Small intestine (tissue), 7 donors: Measurements from ENCODE around the gene IRF7. TPM values are rescaled to one million over a fixed set of nuclear protein-coding genes. Genes with fewer than 3 reads are reported as not detected.

ENCODE experiments used
- DNase-seq, 2 donors: peaks; one replicate each; pipeline versions ENCODE4 v3.0.0 to v3.0.0-alpha.2; 2013
- FAIRE-seq: peaks from 2 replicates; lab custom pipeline; 2012; peaks lifted over from hg19 to GRCh38; lab: Jason Lieb, UNC
- H3K27ac ChIP-seq, 3 donors: one replicate each; pipeline ENCODE4 v1.5.1; 2013; ENCODE audit warnings: low read length in 2 of 3, mild to moderate bottlenecking in 2 of 3, control low read depth in 1 of 3, inconsistent platforms in 1 of 3, low read depth in 1 of 3, moderate library complexity in 1 of 3
- H3K27me3 ChIP-seq, 3 donors: one replicate each; pipeline ENCODE4 v1.6.1; 2013; ENCODE audit warnings: low read length in 3 of 3, inconsistent platforms in 1 of 3; ENCODE audit not compliant: control insufficient read depth in 3 of 3, insufficient read depth in 3 of 3
- H3K36me3 ChIP-seq, 3 donors: one replicate each; pipeline ENCODE4 v1.6.1; 2013; ENCODE audit warnings: low read length in 3 of 3, inconsistent platforms in 1 of 3, low read depth in 1 of 3, mild to moderate bottlenecking in 1 of 3, moderate library complexity in 1 of 3; ENCODE audit not compliant: control insufficient read depth in 3 of 3, insufficient read depth in 2 of 3
- H3K4me1 ChIP-seq, 3 donors: one replicate each; pipeline ENCODE4 v1.6.1; 2013; ENCODE audit warnings: low read length in 2 of 3, inconsistent platforms in 1 of 3, low read depth in 1 of 3, mild to moderate bottlenecking in 1 of 3, moderate library complexity in 1 of 3; ENCODE audit not compliant: control insufficient read depth in 3 of 3, insufficient read depth in 2 of 3
- H3K4me3 ChIP-seq, 3 donors: one replicate each; pipeline ENCODE4 v1.5.1; 2013; ENCODE audit warnings: low read length in 3 of 3, control low read depth in 1 of 3, inconsistent platforms in 1 of 3, low read depth in 1 of 3, mild to moderate bottlenecking in 1 of 3, moderate library complexity in 1 of 3
- H3K9me3 ChIP-seq, 2 donors: one replicate each; pipeline ENCODE4 v1.6.1; 2013; ENCODE audit warnings: low read depth in 1 of 2, low read length in 1 of 2; ENCODE audit not compliant: control insufficient read depth in 2 of 2, insufficient read depth in 1 of 2
- WGBS, 3 donors: extraction: QIAGEN DNeasy Blood & Tissue Kit; methylation state at CpG; one replicate each; pipeline ENCODE4 v1.1.7; 2013; 5-methylcytosine and 5-hydroxymethylcytosine counted together
- polyA plus RNA-seq, 4 donors: library from polyadenylated mRNA; stranded (reverse) in 3 of 4; unstranded in 1 of 4; fragments of 200-250 nt in 3 of 4; fragments of 120-200 nt in 1 of 4; gene quantifications; one replicate each; pipeline versions ENCODE4 v1.2.1 to v1.2.3, GENCODE V29; 2013
- donor health status: healthy with polysubstance abuse.
- donor health status: control.
- donor health status: control.
- donor health status: Bipolar disorder and iron deficiency.
- donor health status: healthy.

IRF7 gene
- polyA plus RNA-seq, 4 donors, result 14.5 to 115 (median 73.1) TPM

GRCh38 chr11:616320-617198 is 809 bp upstream of the IRF7 start:
- H3K36me3 ChIP-seq, result peaks cover 10 to 87% (median 13%) of the 10 kb centered on the region in 3 donors
- peak overlapping the region in 1 of 3 donors; percentile 74 for H3K4me3 ChIP-seq
- H3K27ac ChIP-seq, result peak overlapping the region; percentile 84 to 96 (median 94)
- H3K4me1 ChIP-seq, result peaks cover 4 to 39% (median 7%) of the 10 kb centered on the region in 3 donors
- H3K27me3 ChIP-seq, result no peaks in the 10 kb centered on the region
- FAIRE-seq (no peak), DNase-seq (no peak)
- WGBS, 3 donors, result 71 to 77% (median 74%) methylated on average over 38 to 39 of the region's 39 CpGs
- H3K9me3 ChIP-seq, result no peaks in the 10 kb centered on the region

GRCh38 chr11:614623-615503 is 887 bp downstream of the IRF7 start:
- H3K9me3 ChIP-seq, result no peaks in the 10 kb centered on the region
- DNase-seq (peak in 1 of 2 donors; percentile 54), FAIRE-seq (no peak)
- 18 to 50% (median 23%) methylated on average over 62 to 68 of the region's 68 CpGs for WGBS, 3 donors
- peaks cover 4 to 33% (median 7%) of the 10 kb centered on the region in 3 donors for H3K4me1 ChIP-seq
- H3K4me3 ChIP-seq, result peak overlapping the region; percentile 59 to 77 (median 74)
- peaks cover 12 to 87% (median 17%) of the 10 kb centered on the region in 3 donors for H3K36me3 ChIP-seq
- H3K27ac ChIP-seq, result peak overlapping the region; percentile 84 to 96 (median 94)
- no peaks in the 10 kb centered on the region for H3K27me3 ChIP-seq

GRCh38 chr11:614021-614622 is 1.6 kb downstream of the IRF7 start:
- FAIRE-seq, result no peak
- Histone ChIP-seq H3K27me3 (no peaks in the 10 kb centered on the region), H3K9me3 (no peaks in the 10 kb centered on the region), H3K36me3 (peaks cover 13 to 87% (median 21%) of the 10 kb centered on the region in 3 donors), H3K27ac (peak overlapping the region; percentile 59 to 96 (median 84)), H3K4me1 (peaks cover 4 to 33% (median 7%) of the 10 kb centered on the region in 3 donors), H3K4me3 (peak overlapping the region in 1 of 3 donors; percentile 59)
- WGBS, 3 donors, result 27 to 63% (median 52%) methylated on average over 10 to 14 of the region's 14 CpGs
- DNase-seq, result no peak

- H3K36me3 ChIP-seq, result peaks cover 19 to 87% (median 22%) of the 10 kb centered on the region in 3 donors
- FAIRE-seq (no peak), DNase-seq (peak; percentile 74 to 86)
- H3K4me1 ChIP-seq, result peaks cover 4 to 33% (median 7%) of the 10 kb centered on the region in 3 donors
- peak overlapping the region; percentile 59 to 96 (median 92) for H3K27ac ChIP-seq
- no peaks in the 10 kb centered on the region for H3K27me3 ChIP-seq
- WGBS, 3 donors, result 21 to 47% (median 30%) methylated on average over 25 to 36 of the region's 36 CpGs
- H3K4me3 ChIP-seq, result peak overlapping the region in 1 of 3 donors; percentile 59
- no peaks in the 10 kb centered on the region for H3K9me3 ChIP-seq
These were observed 2.3 kb downstream of the IRF7 start for GRCh38 chr11:613369-613968.

- Histone ChIP-seq H3K4me1 (peaks cover 4 to 33% (median 7%) of the 10 kb centered on the region in 3 donors), H3K27me3 (no peaks in the 10 kb centered on the region), H3K27ac (peak overlapping the region; percentile 44 to 95 (median 92)), H3K4me3 (no peak overlapping the region), H3K36me3 (peaks cover 24 to 87% (median 26%) of the 10 kb centered on the region in 3 donors), H3K9me3 (no peaks in the 10 kb centered on the region)
- WGBS, 3 donors, result 72 to 88% (median 84%) methylated on average over 10 of the region's 10 CpGs
- DNase-seq, result no peak
- FAIRE-seq, result no peak
These were observed 2.8 kb downstream of the IRF7 start for GRCh38 chr11:612961-613300.

- H3K27ac ChIP-seq, result peak overlapping the region; percentile 44 to 95 (median 92)
- WGBS, 3 donors, result 20 to 55% (median 51%) methylated on average over 27 of the region's 27 CpGs
- no peaks in the 10 kb centered on the region for H3K9me3 ChIP-seq
- no peak overlapping the region for H3K4me3 ChIP-seq
- DNase-seq (peak; percentile 57 to 90), FAIRE-seq (no peak)
- peaks cover 4 to 33% (median 7%) of the 10 kb centered on the region in 3 donors for H3K4me1 ChIP-seq
- H3K36me3 ChIP-seq, result peaks cover 28 to 88% (median 29%) of the 10 kb centered on the region in 3 donors
- no peaks in the 10 kb centered on the region for H3K27me3 ChIP-seq
These were observed 3.4 kb downstream of the IRF7 start for GRCh38 chr11:612201-612960.
